Stimulated activated naive CD4-positive, alpha-beta T cell (primary cell): ENCODE data around the gene CYB561D2.

Experiments
- DNase-seq, 6 experiments: peaks; one replicate each; lab custom pipeline; 2025; lab: John Stamatoyannopoulos, UW

Gene CYB561D2

GRCh38 chr3:50323614-50324199 is 27.0 kb upstream of the CYB561D2 start:
- DNase-seq: no peak

- peak; percentile 5 to 46 (median 34) for DNase-seq
Observed at GRCh38 chr3:50324351-50325112, 26.1 kb upstream of the CYB561D2 start.

- DNase-seq: no peak
Observed at GRCh38 chr3:50325113-50325480, 25.6 kb upstream of the CYB561D2 start.

GRCh38 chr3:50325497-50326181 is 25.0 kb upstream of the CYB561D2 start:
- DNase-seq: no peak

- no peak for DNase-seq
Observed at GRCh38 chr3:50326182-50326541, 24.5 kb upstream of the CYB561D2 start.

- no peak for DNase-seq
Observed at GRCh38 chr3:50327129-50327528, 23.5 kb upstream of the CYB561D2 start.

GRCh38 chr3:50327943-50328691 is 22.5 kb upstream of the CYB561D2 start, which contains the start of gene TUSC2:
Gene TUSC2, minus strand, starts transcription at chr3:50328223. Its CDS starts 124 bp downstream, at chr3:50328099.
- peak; percentile 87 to 94 (median 92) for DNase-seq

- no peak for DNase-seq
Observed at GRCh38 chr3:50330330-50330729, 20.3 kb upstream of the CYB561D2 start.

- no peak for DNase-seq
Observed at GRCh38 chr3:50331364-50331907, 19.2 kb upstream of the CYB561D2 start.

- no peak for DNase-seq
Observed at GRCh38 chr3:50333744-50334328, 16.8 kb upstream of the CYB561D2 start.

GRCh38 chr3:50334339-50335075 is 16.2 kb upstream of the CYB561D2 start:
- no peak for DNase-seq

GRCh38 chr3:50336452-50337174 is 14.0 kb upstream of the CYB561D2 start:
- no peak for DNase-seq

- DNase-seq: peak; percentile 84 to 94 (median 88)
Observed at GRCh38 chr3:50337175-50337861, 13.3 kb upstream of the CYB561D2 start.

- DNase-seq: no peak
Observed at GRCh38 chr3:50338965-50339364, 11.7 kb upstream of the CYB561D2 start.

- DNase-seq: no peak
Observed at GRCh38 chr3:50339485-50340146, 11.0 kb upstream of the CYB561D2 start.

- DNase-seq: no peak
Observed at GRCh38 chr3:50340147-50340447, 10.6 kb upstream of the CYB561D2 start.

GRCh38 chr3:50340448-50341329 is 10.0 kb upstream of the CYB561D2 start, which contains the start of gene RASSF1:
Gene RASSF1, minus strand, starts transcription at chr3:50340836. Its CDS starts 31 bp downstream, at chr3:50340805.
- DNase-seq: peak in 5 of 6 experiments; percentile 24 to 58 (median 36)

- no peak for DNase-seq
Observed at GRCh38 chr3:50341537-50341936, 9.1 kb upstream of the CYB561D2 start.
